Measurements from ENCODE around the gene EEF2K.
"Not testable (repeated sequence)": the region's sequence is repeated elsewhere in the genome, so short reads cannot be mapped to it uniquely, and the experiment has no call there.

The EEF2K gene

GRCh38 chr16:22206013-22206841 lies at the start of gene EEF2K:
Gene EEF2K (plus strand): TSS chr16:22206278. CDS start chr16:22225730, 19,452 bp downstream.
- H3K4me3 ChIP-seq (ENCODE audit: low read depth, low read length) = peak within 1 kb of the TSS; percentile 84
- peak; percentile 84 for DNase-seq (ENCODE audit: low read depth)

- H3K4me3 ChIP-seq (ENCODE audit: low read depth, low read length) = no peak overlapping the region
- DNase-seq (ENCODE audit: low read depth) = no peak
Observed at GRCh38 chr16:22161401-22161800, 44.7 kb upstream of the EEF2K start.

GRCh38 chr16:22161999-22162655 lies 44.0 kb upstream of the EEF2K start, which contains the start of gene SDR42E2:
Gene SDR42E2 (plus strand): TSS chr16:22162506. CDS start chr16:22165583, 3,077 bp downstream.
- DNase-seq (ENCODE audit: low read depth) = no peak
- no peak within 1 kb of the TSS for H3K4me3 ChIP-seq (ENCODE audit: low read depth, low read length)

- H3K4me3 ChIP-seq (ENCODE audit: low read depth, low read length) = no peak overlapping the region
- DNase-seq (ENCODE audit: low read depth) = no peak
Observed at GRCh38 chr16:22162656-22163009, 43.4 kb upstream of the EEF2K start.

GRCh38 chr16:22163806-22164205 lies 42.3 kb upstream of the EEF2K start:
- DNase-seq (ENCODE audit: low read depth) = no peak
- H3K4me3 ChIP-seq (ENCODE audit: low read depth, low read length) = no peak overlapping the region

- H3K4me3 ChIP-seq (ENCODE audit: low read depth, low read length) = no peak overlapping the region
Observed at GRCh38 chr16:22164482-22164881, 41.6 kb upstream of the EEF2K start.

GRCh38 chr16:22165508-22166285 lies 40.4 kb upstream of the EEF2K start:
- DNase-seq (ENCODE audit: low read depth) = no peak
- H3K4me3 ChIP-seq (ENCODE audit: low read depth, low read length) = no peak overlapping the region

More at GRCh38 chr16:22164482-22164881, 41.6 kb upstream of the EEF2K start:
- no peak for DNase-seq (ENCODE audit: low read depth)

- H3K4me3 ChIP-seq (ENCODE audit: low read depth, low read length) = no peak overlapping the region
- no peak for DNase-seq (ENCODE audit: low read depth)
Observed at GRCh38 chr16:22171953-22172352, 34.1 kb upstream of the EEF2K start.

- H3K4me3 ChIP-seq (ENCODE audit: low read depth, low read length); DNase-seq (ENCODE audit: low read depth): not testable (repeated sequence)
Observed at GRCh38 chr16:22172642-22173041, 33.4 kb upstream of the EEF2K start.

- DNase-seq (ENCODE audit: low read depth) = no peak
- H3K4me3 ChIP-seq (ENCODE audit: low read depth, low read length) = no peak overlapping the region
Observed at GRCh38 chr16:22174642-22175041, 31.4 kb upstream of the EEF2K start.

- no peak for DNase-seq (ENCODE audit: low read depth)
- no peak overlapping the region for H3K4me3 ChIP-seq (ENCODE audit: low read depth, low read length)
Observed at GRCh38 chr16:22177968-22178930, 27.8 kb upstream of the EEF2K start.

- H3K4me3 ChIP-seq (ENCODE audit: low read depth, low read length) = no peak overlapping the region
- DNase-seq (ENCODE audit: low read depth) = no peak
Observed at GRCh38 chr16:22181426-22181825, 24.7 kb upstream of the EEF2K start.

GRCh38 chr16:22181843-22182242 lies 24.2 kb upstream of the EEF2K start:
- H3K4me3 ChIP-seq (ENCODE audit: low read depth, low read length) = no peak overlapping the region
- DNase-seq (ENCODE audit: low read depth) = no peak

GRCh38 chr16:22183335-22183734 lies 22.7 kb upstream of the EEF2K start:
- no peak overlapping the region for H3K4me3 ChIP-seq (ENCODE audit: low read depth, low read length)
- no peak for DNase-seq (ENCODE audit: low read depth)

- DNase-seq (ENCODE audit: low read depth) = no peak
- no peak overlapping the region for H3K4me3 ChIP-seq (ENCODE audit: low read depth, low read length)
Observed at GRCh38 chr16:22183901-22184614, 22.0 kb upstream of the EEF2K start.

- DNase-seq (ENCODE audit: low read depth) = no peak
- H3K4me3 ChIP-seq (ENCODE audit: low read depth, low read length) = no peak overlapping the region
Observed at GRCh38 chr16:22184615-22184968, 21.5 kb upstream of the EEF2K start.

GRCh38 chr16:22186517-22186916 lies 19.6 kb upstream of the EEF2K start:
- no peak for DNase-seq (ENCODE audit: low read depth)
- H3K4me3 ChIP-seq (ENCODE audit: low read depth, low read length) = no peak overlapping the region

GRCh38 chr16:22188267-22188594 lies 17.8 kb upstream of the EEF2K start:
- DNase-seq (ENCODE audit: low read depth) = no peak
- no peak overlapping the region for H3K4me3 ChIP-seq (ENCODE audit: low read depth, low read length)

Data from skeletal muscle cell (primary cell).